CD4-positive, alpha-beta T cell treated with Interleukin-4 for 1 hour (primary cell): ENCODE measurements around the gene HEPHL1.
"Not testable (repeated sequence)": the region's sequence is repeated elsewhere in the genome, so short reads cannot be mapped to it uniquely, and the experiment has no call there.

Experiments
- DNase-seq, 2 donors: peaks; one replicate each; pipeline ENCODE4 v3.0.0-alpha.2; 2020 to 2022

Gene HEPHL1

DNA sequence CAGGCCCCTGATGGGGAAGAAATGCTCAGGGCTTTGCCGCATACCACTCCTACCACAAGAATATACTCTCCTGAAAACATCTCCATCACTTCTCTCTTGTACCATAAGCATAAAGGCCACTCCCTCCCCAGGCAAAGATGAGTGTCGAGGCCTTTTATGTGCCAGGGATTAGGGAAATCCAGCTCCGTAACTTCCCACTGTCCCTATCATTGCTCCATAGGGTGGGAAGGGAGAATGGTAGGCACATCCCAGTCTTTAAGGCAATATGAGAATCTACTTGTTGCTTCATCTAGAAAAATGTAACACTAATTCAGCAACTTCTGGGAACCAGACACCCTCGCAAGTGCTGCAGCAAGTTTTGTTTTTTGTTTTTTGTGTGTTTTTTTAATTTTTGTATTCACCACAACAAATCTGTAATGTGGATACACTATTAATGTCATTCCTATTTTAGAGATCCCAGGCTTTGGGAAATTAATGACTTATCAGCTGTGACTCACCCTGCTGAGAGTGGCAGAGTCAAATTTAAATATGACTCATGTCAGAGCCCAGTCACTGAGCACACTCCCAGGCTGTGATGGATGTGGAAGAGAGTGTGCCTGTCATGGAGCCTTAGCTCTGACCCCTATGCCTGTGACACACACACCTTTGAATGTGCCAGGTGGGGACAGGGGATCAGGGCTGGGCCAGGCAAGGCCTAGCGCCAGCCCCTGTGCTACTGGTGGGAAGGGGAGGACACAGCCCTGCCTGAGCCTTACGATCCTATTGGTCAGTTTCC lies 130.9 kb downstream of the HEPHL1 start:
- DNase-seq: no peak

DNA sequence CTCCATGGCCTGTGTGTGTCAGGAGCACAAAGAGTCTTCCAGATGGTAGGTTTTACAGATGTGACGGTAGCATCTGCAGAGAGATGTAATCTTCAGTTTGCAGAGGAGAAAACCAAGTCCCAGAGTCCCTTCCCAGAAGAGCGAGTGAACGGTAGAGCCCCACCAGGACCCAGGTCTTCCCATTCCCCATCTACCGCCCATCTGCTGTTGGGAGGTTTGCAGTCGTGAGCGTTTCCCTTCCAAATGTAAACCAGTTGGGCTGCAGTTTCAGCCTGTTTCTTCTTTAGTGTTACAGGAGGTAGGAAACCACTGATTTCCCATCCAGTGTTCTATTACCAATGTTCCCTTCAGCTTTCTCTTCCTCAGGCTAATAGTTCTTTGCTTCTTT lies 131.5 kb downstream of the HEPHL1 start:
- DNase-seq: no peak

DNA sequence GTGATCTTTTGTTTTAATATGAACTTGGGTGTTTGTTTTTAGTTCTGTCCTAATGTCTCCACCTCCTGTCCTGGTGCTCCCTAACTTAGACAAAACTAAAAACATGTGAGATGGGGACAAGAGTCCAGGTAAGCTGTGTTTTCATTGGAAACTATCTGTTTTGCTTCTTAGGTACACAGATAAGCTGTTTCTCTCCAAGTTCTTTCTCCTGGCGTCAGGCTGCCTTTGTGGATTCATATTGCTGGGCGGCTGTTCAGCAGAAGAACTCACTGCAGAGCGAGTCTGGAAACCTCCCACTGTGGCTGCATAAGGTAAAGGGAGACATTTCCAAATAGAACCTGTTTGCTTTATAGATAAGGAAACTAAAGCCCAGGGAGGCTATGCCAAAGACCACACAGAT lies 132.2 kb downstream of the HEPHL1 start:
- no peak for DNase-seq

DNA sequence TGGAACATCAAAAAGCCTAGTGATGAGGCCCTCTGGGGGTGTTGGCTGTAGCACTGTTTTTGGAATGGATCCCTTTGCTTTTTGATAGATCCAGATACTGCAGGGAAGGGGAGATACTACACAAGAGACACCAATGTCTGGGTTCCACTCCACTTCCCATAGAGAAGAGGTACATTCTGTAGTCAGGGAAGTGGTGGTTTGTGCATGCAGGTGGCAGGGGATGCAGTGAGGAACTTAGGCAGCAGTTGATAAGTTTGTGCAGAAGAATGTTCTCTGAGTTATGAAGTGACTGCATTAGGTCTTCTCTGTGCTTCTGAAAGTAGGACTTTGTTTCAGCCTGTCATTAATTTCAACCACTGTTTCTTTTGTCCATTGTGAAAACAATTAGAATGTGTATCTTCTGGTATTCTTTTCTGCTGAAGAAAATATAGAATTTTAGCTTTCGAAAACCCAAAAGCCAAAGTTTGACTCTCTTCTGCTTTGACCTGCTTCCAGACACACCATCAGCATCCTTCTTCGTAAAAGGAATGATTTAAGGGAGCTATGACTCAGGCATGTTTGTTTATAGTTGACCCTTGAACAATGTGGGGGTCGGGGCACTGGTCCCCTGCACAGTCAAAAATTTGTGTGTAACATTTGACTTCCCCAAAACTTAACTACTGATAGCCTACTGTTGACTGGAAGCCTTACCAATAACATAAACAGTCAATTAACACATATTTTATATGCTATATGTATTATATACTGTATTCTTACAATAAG lies 133.1 kb downstream of the HEPHL1 start:
- no peak for DNase-seq

DNA sequence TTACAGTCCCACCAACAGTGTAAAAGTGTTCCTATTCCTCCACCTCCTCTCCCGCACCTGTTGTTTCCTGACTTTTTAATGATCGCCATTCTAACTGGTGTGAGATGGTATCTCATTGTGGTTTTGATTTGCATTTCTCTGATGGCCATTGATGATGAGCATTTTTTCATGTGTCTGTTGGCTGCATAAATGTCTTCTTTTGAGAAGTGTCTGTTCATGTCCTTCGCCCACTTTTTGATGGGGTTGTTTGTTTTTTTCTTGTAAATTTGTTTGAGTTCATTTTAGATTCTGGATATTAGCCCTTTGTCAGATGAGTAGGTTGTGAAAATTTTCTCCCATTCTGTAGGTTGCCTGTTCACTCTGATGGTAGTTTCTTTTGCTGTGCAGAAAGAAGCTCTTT lies 136.2 kb downstream of the HEPHL1 start:
- not testable (repeated sequence) for DNase-seq
